ENCODE results near the gene CTNNA2. TPM values are rescaled to one million over a fixed set of nuclear protein-coding genes. Genes with fewer than 3 reads are reported as not detected.

Gene CTNNA2
- total and polyA plus RNA-seq, 9 donors: 0.32 to 1.4 (median 0.37) TPM; not detected in 3

- TF ChIP-seq CTCF (IDR thresholded peaks at IDR 0.05): no peak
- no peak for TF ChIP-seq POLR2A (IDR thresholded peaks at IDR 0.05)
- no peak for TF ChIP-seq EP300 (IDR thresholded peaks at IDR 0.05)
- H3K36me3 ChIP-seq: no peaks in the 10 kb centered on the region
- H3K9me3 ChIP-seq: no peaks in the 10 kb centered on the region
- no peaks in the 10 kb centered on the region for H3K4me1 ChIP-seq (ENCODE audit: insufficient read depth)
- 90 to 92% (median 92%) methylated on average over 5 of the region's 5 CpGs for WGBS, 3 donors
- no peak for DNase-seq
- H3K27ac ChIP-seq: no peak overlapping the region
- H3K4me3 ChIP-seq: no peak overlapping the region
- H3K27me3 ChIP-seq: no peaks in the 10 kb centered on the region
- intact Hi-C loops (cut with DNase I): no loop called here
These were observed 799.5 kb downstream of the CTNNA2 start for GRCh38 chr2:80312282-80312839.

GRCh38 chr2:80322311-80322920 is 809.6 kb downstream of the CTNNA2 start:
- TF ChIP-seq EP300 (IDR thresholded peaks at IDR 0.05) (no peak), CTCF (IDR thresholded peaks at IDR 0.05) (no peak), POLR2A (IDR thresholded peaks at IDR 0.05) (no peak)
- Histone ChIP-seq H3K27me3 (no peaks in the 10 kb centered on the region), H3K36me3 (no peaks in the 10 kb centered on the region), H3K9me3 (no peaks in the 10 kb centered on the region), H3K4me3 (no peak overlapping the region), H3K4me1 (ENCODE audit: insufficient read depth) (no peaks in the 10 kb centered on the region), H3K27ac (no peak overlapping the region)
- 49 to 66% (median 58%) methylated on average over 42 of the region's 42 CpGs for WGBS, 3 donors
- no peak for DNase-seq
- intact Hi-C loops (cut with DNase I): no loop called here

DNA sequence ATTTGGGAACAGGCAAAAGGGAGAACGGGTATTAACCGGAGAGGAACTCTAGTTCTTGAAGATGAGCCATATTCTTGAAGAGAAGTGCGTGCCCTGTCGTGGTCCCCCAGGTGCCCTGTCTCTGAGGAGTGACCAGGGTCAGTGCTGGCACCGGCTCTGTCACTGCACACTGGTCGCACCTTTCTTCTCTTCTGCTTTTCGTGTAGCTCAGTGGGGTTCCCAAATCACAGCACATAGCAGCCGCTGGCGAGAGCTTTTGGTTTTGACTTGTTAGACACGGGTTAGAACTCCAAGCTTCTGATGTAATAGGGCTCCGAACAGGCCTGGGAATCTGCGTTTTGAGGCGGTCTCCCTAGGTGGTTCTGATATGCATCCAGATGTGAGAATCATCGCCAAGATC is 810.1 kb downstream of the CTNNA2 start:
- H3K4me1 ChIP-seq (ENCODE audit: insufficient read depth): no peaks in the 10 kb centered on the region
- H3K36me3 ChIP-seq: no peaks in the 10 kb centered on the region
- intact Hi-C loops (cut with DNase I): no loop called here
- WGBS, 3 donors: 70 to 73% (median 72%) methylated on average over 14 of the region's 14 CpGs
- H3K27ac ChIP-seq: no peak overlapping the region
- TF ChIP-seq EP300 (IDR thresholded peaks at IDR 0.05) (no peak), POLR2A (IDR thresholded peaks at IDR 0.05) (no peak), CTCF (IDR thresholded peaks at IDR 0.05) (no peak)
- no peak overlapping the region for H3K4me3 ChIP-seq
- no peak for DNase-seq
- no peaks in the 10 kb centered on the region for H3K9me3 ChIP-seq
- no peaks in the 10 kb centered on the region for H3K27me3 ChIP-seq

- Histone ChIP-seq H3K27me3 (no peaks in the 10 kb centered on the region), H3K9me3 (no peaks in the 10 kb centered on the region), H3K27ac (no peak overlapping the region), H3K4me3 (no peak overlapping the region), H3K36me3 (no peaks in the 10 kb centered on the region), H3K4me1 (ENCODE audit: insufficient read depth) (no peaks in the 10 kb centered on the region)
- DNase-seq: no peak
- no peak for TF ChIP-seq POLR2A (IDR thresholded peaks at IDR 0.05)
- TF ChIP-seq CTCF (IDR thresholded peaks at IDR 0.05): no peak
- no peak for TF ChIP-seq EP300 (IDR thresholded peaks at IDR 0.05)
- WGBS, 3 donors: 11 to 17% (median 12%) methylated on average over 1 of the region's 1 CpG
- intact Hi-C loops (cut with DNase I): no loop called here
These were observed 810.8 kb downstream of the CTNNA2 start for GRCh38 chr2:80323610-80324009.
